GM23338 (cell line): Measurements from ENCODE around the gene RPL15. TPM values are rescaled to one million over a fixed set of nuclear protein-coding genes. Genes with fewer than 3 reads are reported as not detected.

ENCODE experiments used
- ATAC-seq: fragments of 200-7000 bp; cut with Tn5 transposase; 3 replicates; pipeline ENCODE4 v1.9.1; 2020
- DNase-seq: peaks from one replicate; pipeline ENCODE4 v3.0.0-alpha.2; 2015; ENCODE audit warnings: low spot score
- H2AFZ ChIP-seq: fragments of 200-600 bp; sonication (generic); 2 replicates; pipeline ENCODE4 v1.8.0; 2016; ENCODE audit warnings: antibody characterized with exemption, mild to moderate bottlenecking, moderate library complexity
- H3F3A ChIP-seq: fragments of 200-600 bp; sonication (generic); replicated peaks from 2 replicates; pipeline ENCODE4 v1.8.0; 2017; ENCODE audit warnings: antibody characterized with exemption, mixed run types, low read depth
- H3K27ac ChIP-seq: fragments of 200-600 bp; sonication (generic); 2 replicates; pipeline ENCODE4 v1.6.1; 2016; ENCODE audit warnings: low read depth
- H3K27me3 ChIP-seq: fragments of 200-600 bp; sonication (generic); 2 replicates; pipeline ENCODE4 v1.8.0; 2016; ENCODE audit warnings: mild to moderate bottlenecking, mixed run types, moderate library complexity; ENCODE audit not compliant: insufficient read depth
- H3K36me3 ChIP-seq: fragments of 200-600 bp; sonication (generic); 2 replicates; pipeline ENCODE4 v1.8.0; 2016; ENCODE audit warnings: mild to moderate bottlenecking; ENCODE audit not compliant: insufficient read depth
- H3K4me1 ChIP-seq: fragments of 200-600 bp; sonication (generic); 2 replicates; pipeline ENCODE4 v1.8.0; 2016; ENCODE audit warnings: mild to moderate bottlenecking, moderate library complexity; ENCODE audit not compliant: insufficient read depth
- H3K4me2 ChIP-seq: fragments of 200-600 bp; sonication (generic); 2 replicates; pipeline ENCODE4 v1.7.1; 2017; ENCODE audit warnings: mixed run types
- H3K4me3 ChIP-seq: fragments of 200-600 bp; sonication (generic); 2 replicates; pipeline ENCODE4 v1.6.1; 2016; ENCODE audit warnings: mixed run types
- H3K79me2 ChIP-seq: fragments of 200-600 bp; sonication (generic); replicated peaks from 2 replicates; pipeline ENCODE4 v1.8.0; 2017; ENCODE audit warnings: mild to moderate bottlenecking; ENCODE audit not compliant: insufficient read depth
- H3K9me2 ChIP-seq: fragments of 200-600 bp; sonication (generic); 2 replicates; pipeline ENCODE4 v1.8.0; 2017; ENCODE audit not compliant: insufficient read depth
- H4K20me1 ChIP-seq: fragments of 200-600 bp; sonication (generic); replicated peaks from 2 replicates; pipeline ENCODE4 v1.8.0; 2017; ENCODE audit warnings: mild to moderate bottlenecking; ENCODE audit not compliant: insufficient read depth
- H3K27ac Mint-ChIP-seq: 2 replicates; pipeline ENCODE4 v1.8.0; 2020; ENCODE audit warnings: inconsistent platforms, mild to moderate bottlenecking, moderate library complexity, mixed read lengths
- H3K27me3 Mint-ChIP-seq: 3 replicates; pipeline ENCODE4 v1.8.0; 2022; ENCODE audit warnings: low read depth, mild to moderate bottlenecking, moderate library complexity, mixed read lengths, inconsistent platforms; ENCODE audit not compliant: insufficient read depth, poor library complexity
- H3K36me3 Mint-ChIP-seq: 3 replicates; pipeline ENCODE4 v1.8.0; 2021; ENCODE audit warnings: low read depth, mild to moderate bottlenecking, inconsistent platforms, moderate library complexity, mixed read lengths
- H3K4me1 Mint-ChIP-seq: 3 replicates; pipeline ENCODE4 v1.8.0; 2020; ENCODE audit warnings: mild to moderate bottlenecking, inconsistent platforms, mixed read lengths
- H3K4me3 Mint-ChIP-seq: 3 replicates; pipeline ENCODE4 v1.8.0; 2021; ENCODE audit warnings: moderate library complexity, mild to moderate bottlenecking, inconsistent platforms, mixed read lengths
- H3K9me3 Mint-ChIP-seq: 3 replicates; pipeline ENCODE4 v1.8.0; 2020; ENCODE audit warnings: moderate library complexity, mild to moderate bottlenecking, inconsistent platforms, mixed read lengths
- POLR2AphosphoS5 ChIP-seq: IDR thresholded peaks from 2 replicates; pipeline ENCODE4 v1.6.1; 2016; ENCODE audit warnings: antibody characterized with exemption, low read depth
- polyA plus RNA-seq: library from polyadenylated mRNA; unstranded; fragments of >200 nt; fragmentation: Nextera tagmentation; extraction: Ambion mirVana; gene quantifications from 2 replicates; pipeline ENCODE4 v1.2.1, GENCODE V29; 2016
- total RNA-seq: library from RNA; depleted of rRNA; stranded (reverse); fragments of >200 nt; shearing (Covaris generic); gene quantifications from 2 replicates; pipeline ENCODE4 v1.2.3, GENCODE V29; 2014
- TF ChIP-seq, protein P1 (sequence below), 2 experiments: fragments of 200-600 bp in 1 of 2; sonication (generic) in 1 of 2; conservative IDR thresholded peaks; 2 replicates each; pipeline versions ENCODE4 v1.5.1 to v1.6.1; 2016 to 2017; ENCODE audit warnings: antibody characterized with exemption in 2 of 2, low read depth in 2 of 2, mild to moderate bottlenecking in 2 of 2, moderate library complexity in 1 of 2
- TF ChIP-seq, protein P2 (sequence below): IDR thresholded peaks from one replicate; pipeline ENCODE4 v1.6.1; 2018; ENCODE audit warnings: antibody characterized with exemption; ENCODE audit not compliant: unreplicated experiment

RPL15 gene
- total and polyA plus RNA-seq, 2 experiments from 2014 or later: 2,868 to 3,117 TPM

DNA sequence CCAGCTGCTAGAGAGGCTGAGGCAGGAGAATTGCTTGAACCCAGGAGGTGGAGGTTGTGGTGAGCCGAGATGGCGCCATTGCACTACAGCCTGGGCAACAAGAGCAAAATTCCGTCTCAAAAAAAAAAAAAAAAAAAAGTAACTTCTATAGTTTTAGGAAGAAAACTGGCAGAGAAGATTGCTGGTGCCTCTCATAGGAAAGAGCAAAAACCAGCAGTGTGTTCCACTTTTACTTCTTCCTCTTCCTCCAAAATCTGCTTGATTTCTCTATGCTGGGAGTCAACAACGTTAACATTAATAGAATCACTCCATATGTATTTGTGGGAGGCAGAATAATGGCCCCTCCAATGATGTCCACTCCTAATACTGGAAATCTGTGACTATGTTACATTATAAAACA is 15.6 kb downstream of the RPL15 start:
- Mint-ChIP-seq H3K27me3 (peaks cover 6% of the 10 kb centered on the region), H3K36me3 (no peaks in the 10 kb centered on the region), H3K9me3 (no peaks in the 10 kb centered on the region), H3K27ac (no peak overlapping the region), H3K4me1 (peaks cover 11% of the 10 kb centered on the region), H3K4me3 (no peak overlapping the region)
- no peaks in the 10 kb centered on the region for H3F3A ChIP-seq
- H4K20me1 ChIP-seq: no peaks in the 10 kb centered on the region
- ATAC-seq: no peak
- no peak overlapping the region for H3K4me2 ChIP-seq
- TF ChIP-seq, protein P1, sequence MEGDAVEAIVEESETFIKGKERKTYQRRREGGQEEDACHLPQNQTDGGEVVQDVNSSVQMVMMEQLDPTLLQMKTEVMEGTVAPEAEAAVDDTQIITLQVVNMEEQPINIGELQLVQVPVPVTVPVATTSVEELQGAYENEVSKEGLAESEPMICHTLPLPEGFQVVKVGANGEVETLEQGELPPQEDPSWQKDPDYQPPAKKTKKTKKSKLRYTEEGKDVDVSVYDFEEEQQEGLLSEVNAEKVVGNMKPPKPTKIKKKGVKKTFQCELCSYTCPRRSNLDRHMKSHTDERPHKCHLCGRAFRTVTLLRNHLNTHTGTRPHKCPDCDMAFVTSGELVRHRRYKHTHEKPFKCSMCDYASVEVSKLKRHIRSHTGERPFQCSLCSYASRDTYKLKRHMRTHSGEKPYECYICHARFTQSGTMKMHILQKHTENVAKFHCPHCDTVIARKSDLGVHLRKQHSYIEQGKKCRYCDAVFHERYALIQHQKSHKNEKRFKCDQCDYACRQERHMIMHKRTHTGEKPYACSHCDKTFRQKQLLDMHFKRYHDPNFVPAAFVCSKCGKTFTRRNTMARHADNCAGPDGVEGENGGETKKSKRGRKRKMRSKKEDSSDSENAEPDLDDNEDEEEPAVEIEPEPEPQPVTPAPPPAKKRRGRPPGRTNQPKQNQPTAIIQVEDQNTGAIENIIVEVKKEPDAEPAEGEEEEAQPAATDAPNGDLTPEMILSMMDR (conservative IDR thresholded peaks at IDR 0.05; ENCODE audit: low read depth in 2 of 2): 0 out of 4 replicates have a peak, but pooled peaks of 1 of the 2 experiments have one; percentile 9
- TF ChIP-seq, protein P2, sequence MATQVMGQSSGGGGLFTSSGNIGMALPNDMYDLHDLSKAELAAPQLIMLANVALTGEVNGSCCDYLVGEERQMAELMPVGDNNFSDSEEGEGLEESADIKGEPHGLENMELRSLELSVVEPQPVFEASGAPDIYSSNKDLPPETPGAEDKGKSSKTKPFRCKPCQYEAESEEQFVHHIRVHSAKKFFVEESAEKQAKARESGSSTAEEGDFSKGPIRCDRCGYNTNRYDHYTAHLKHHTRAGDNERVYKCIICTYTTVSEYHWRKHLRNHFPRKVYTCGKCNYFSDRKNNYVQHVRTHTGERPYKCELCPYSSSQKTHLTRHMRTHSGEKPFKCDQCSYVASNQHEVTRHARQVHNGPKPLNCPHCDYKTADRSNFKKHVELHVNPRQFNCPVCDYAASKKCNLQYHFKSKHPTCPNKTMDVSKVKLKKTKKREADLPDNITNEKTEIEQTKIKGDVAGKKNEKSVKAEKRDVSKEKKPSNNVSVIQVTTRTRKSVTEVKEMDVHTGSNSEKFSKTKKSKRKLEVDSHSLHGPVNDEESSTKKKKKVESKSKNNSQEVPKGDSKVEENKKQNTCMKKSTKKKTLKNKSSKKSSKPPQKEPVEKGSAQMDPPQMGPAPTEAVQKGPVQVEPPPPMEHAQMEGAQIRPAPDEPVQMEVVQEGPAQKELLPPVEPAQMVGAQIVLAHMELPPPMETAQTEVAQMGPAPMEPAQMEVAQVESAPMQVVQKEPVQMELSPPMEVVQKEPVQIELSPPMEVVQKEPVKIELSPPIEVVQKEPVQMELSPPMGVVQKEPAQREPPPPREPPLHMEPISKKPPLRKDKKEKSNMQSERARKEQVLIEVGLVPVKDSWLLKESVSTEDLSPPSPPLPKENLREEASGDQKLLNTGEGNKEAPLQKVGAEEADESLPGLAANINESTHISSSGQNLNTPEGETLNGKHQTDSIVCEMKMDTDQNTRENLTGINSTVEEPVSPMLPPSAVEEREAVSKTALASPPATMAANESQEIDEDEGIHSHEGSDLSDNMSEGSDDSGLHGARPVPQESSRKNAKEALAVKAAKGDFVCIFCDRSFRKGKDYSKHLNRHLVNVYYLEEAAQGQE: no peak
- H3K27ac ChIP-seq: no peak overlapping the region
- H3K79me2 ChIP-seq: no peaks in the 10 kb centered on the region
- DNase-seq: no peak
- H2AFZ ChIP-seq: no peak overlapping the region
- no peaks in the 10 kb centered on the region for H3K36me3 ChIP-seq
- H3K9me2 ChIP-seq: no peaks in the 10 kb centered on the region; the same call in 1 of the 2 replicates
- H3K27me3 ChIP-seq: no peaks in the 10 kb centered on the region
- H3K4me3 ChIP-seq: no peak overlapping the region
- H3K4me1 ChIP-seq: peaks cover 8% of the 10 kb centered on the region; the same call in 1 of the 2 replicates

DNA sequence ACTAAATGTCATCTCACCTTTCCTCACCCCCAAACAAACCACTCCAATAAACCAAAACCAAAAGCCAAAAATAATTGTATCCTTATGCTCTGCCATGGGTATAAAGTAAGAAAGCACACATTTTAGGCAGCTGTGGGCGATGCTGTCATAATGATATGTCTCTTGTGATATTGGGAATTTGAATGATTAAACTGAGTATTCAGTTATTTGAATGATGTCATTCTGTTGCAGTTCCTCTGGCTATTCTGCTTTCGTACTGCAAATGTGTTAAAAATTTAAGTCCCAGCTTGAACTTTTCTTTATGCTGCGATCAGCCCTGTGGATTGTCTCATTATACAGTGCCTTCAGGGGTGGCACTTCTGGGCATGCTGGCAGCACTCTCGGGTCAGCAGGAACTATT is 17.3 kb downstream of the RPL15 start:
- Histone ChIP-seq H4K20me1 (no peaks in the 10 kb centered on the region), H3K79me2 (no peaks in the 10 kb centered on the region), H3K4me2 (no peak overlapping the region), H2AFZ (no peak overlapping the region), H3K36me3 (no peaks in the 10 kb centered on the region), H3K27me3 (no peaks in the 10 kb centered on the region), H3K4me1 (peaks cover 8% of the 10 kb centered on the region; the same call in 1 of the 2 replicates), H3K9me2 (no peaks in the 10 kb centered on the region; the same call in 1 of the 2 replicates), H3F3A (no peaks in the 10 kb centered on the region), H3K4me3 (no peak overlapping the region), H3K27ac (no peak overlapping the region)
- no peak overlapping the region for H3K4me3 Mint-ChIP-seq
- H3K9me3 Mint-ChIP-seq: no peaks in the 10 kb centered on the region
- ATAC-seq (no peak), DNase-seq (no peak)
- H3K27me3 Mint-ChIP-seq: peaks cover 6% of the 10 kb centered on the region
- peaks cover 11% of the 10 kb centered on the region for H3K4me1 Mint-ChIP-seq
- no peak overlapping the region for H3K27ac Mint-ChIP-seq
- no peaks in the 10 kb centered on the region for H3K36me3 Mint-ChIP-seq
- TF ChIP-seq, protein P1 (conservative IDR thresholded peaks at IDR 0.05; ENCODE audit: low read depth in 2 of 2): no peak
- TF ChIP-seq, protein P2: no peak
- TF ChIP-seq POLR2AphosphoS5: no peak
